ENCODE measurements around the gene ETF1. TPM values are rescaled to one million over a fixed set of nuclear protein-coding genes. Genes with fewer than 3 reads are reported as not detected.
A peak's percentile ranks its signal among the peaks of the same experiment; 100 is the strongest.

The ETF1 gene
- total RNA-seq, 2 donors from 2014 or later = 106 to 109 TPM

GRCh38 chr5:138568061-138568824 is 25.2 kb upstream of the ETF1 start:
- Mint-ChIP-seq H3K27ac (peak overlapping the region; percentile 63), H3K4me1 (peaks cover 2% of the 10 kb centered on the region), H3K9me3 (no peaks in the 10 kb centered on the region), H3K4me3 (no peak overlapping the region), H3K27me3 (ENCODE audit: insufficient read depth) (no peaks in the 10 kb centered on the region), H3K36me3 (ENCODE audit: low read depth) (peaks cover 92% of the 10 kb centered on the region)
- Histone ChIP-seq H3K27ac (ENCODE audit: low read depth, low read length) (no peak overlapping the region), H3K4me1 (ENCODE audit: control insufficient read depth, insufficient read depth, low read length) (no peaks in the 10 kb centered on the region), H3K9me3 (ENCODE audit: control insufficient read depth, low read length) (no peaks in the 10 kb centered on the region), H3K36me3 (ENCODE audit: control insufficient read depth, insufficient read depth, low read length) (peaks cover 96% of the 10 kb centered on the region), H3K27me3 (ENCODE audit: control insufficient read depth, insufficient read depth, low read length, poor library complexity, severe bottlenecking) (no peaks in the 10 kb centered on the region), H3K4me3 (ENCODE audit: low read length) (no peak overlapping the region), H3K9ac (ENCODE audit: extremely low read depth, low read length, poor library complexity, severe bottlenecking) (no peak overlapping the region)
- 93 to 95% methylated on average over 9 to 16 of the region's 16 CpGs for WGBS, 2 experiments (ENCODE audit: insufficient coverage in 1 of 2, insufficient read length in 1 of 2)
- peak; percentile 19 for TF ChIP-seq CTCF (conservative IDR thresholded peaks at IDR 0.05)
- DNase-seq = no peak

GRCh38 chr5:138566792-138567191 is 23.8 kb upstream of the ETF1 start:
- Histone ChIP-seq H3K27ac (ENCODE audit: low read depth, low read length) (no peak overlapping the region), H3K27me3 (ENCODE audit: control insufficient read depth, insufficient read depth, low read length, poor library complexity, severe bottlenecking) (no peaks in the 10 kb centered on the region), H3K4me3 (ENCODE audit: low read length) (no peak overlapping the region), H3K9me3 (ENCODE audit: control insufficient read depth, low read length) (no peaks in the 10 kb centered on the region), H3K4me1 (ENCODE audit: control insufficient read depth, insufficient read depth, low read length) (no peaks in the 10 kb centered on the region), H3K9ac (ENCODE audit: extremely low read depth, low read length, poor library complexity, severe bottlenecking) (no peak overlapping the region), H3K36me3 (ENCODE audit: control insufficient read depth, insufficient read depth, low read length) (peaks cover 90% of the 10 kb centered on the region)
- Mint-ChIP-seq H3K4me3 (no peak overlapping the region), H3K27me3 (ENCODE audit: insufficient read depth) (no peaks in the 10 kb centered on the region), H3K36me3 (ENCODE audit: low read depth) (peaks cover 84% of the 10 kb centered on the region), H3K9me3 (no peaks in the 10 kb centered on the region), H3K27ac (peak overlapping the region; percentile 15), H3K4me1 (peaks cover 2% of the 10 kb centered on the region)
- no peak for TF ChIP-seq CTCF (conservative IDR thresholded peaks at IDR 0.05)
- no peak for DNase-seq
- 70 to 77% methylated on average over 2 to 3 of the region's 3 CpGs for WGBS, 2 experiments (ENCODE audit: insufficient coverage in 1 of 2, insufficient read length in 1 of 2)

GRCh38 chr5:138565100-138565821 is 22.2 kb upstream of the ETF1 start:
- H3K9me3 Mint-ChIP-seq = no peaks in the 10 kb centered on the region
- Histone ChIP-seq H3K4me3 (ENCODE audit: low read length) (no peak overlapping the region), H3K27me3 (ENCODE audit: control insufficient read depth, insufficient read depth, low read length, poor library complexity, severe bottlenecking) (no peaks in the 10 kb centered on the region), H3K9ac (ENCODE audit: extremely low read depth, low read length, poor library complexity, severe bottlenecking) (no peak overlapping the region), H3K4me1 (ENCODE audit: control insufficient read depth, insufficient read depth, low read length) (no peaks in the 10 kb centered on the region), H3K36me3 (ENCODE audit: control insufficient read depth, insufficient read depth, low read length) (peaks cover 88% of the 10 kb centered on the region), H3K9me3 (ENCODE audit: control insufficient read depth, low read length) (no peaks in the 10 kb centered on the region), H3K27ac (ENCODE audit: low read depth, low read length) (no peak overlapping the region)
- no peaks in the 10 kb centered on the region for H3K27me3 Mint-ChIP-seq (ENCODE audit: insufficient read depth)
- 76 to 94% methylated on average over 3 to 7 of the region's 7 CpGs for WGBS, 2 experiments (ENCODE audit: insufficient coverage in 1 of 2, insufficient read length in 1 of 2)
- no peak overlapping the region for H3K27ac Mint-ChIP-seq
- peaks cover 81% of the 10 kb centered on the region for H3K36me3 Mint-ChIP-seq (ENCODE audit: low read depth)
- peaks cover 2% of the 10 kb centered on the region for H3K4me1 Mint-ChIP-seq
- no peak for DNase-seq
- no peak overlapping the region for H3K4me3 Mint-ChIP-seq
- TF ChIP-seq CTCF (conservative IDR thresholded peaks at IDR 0.05) = no peak

All from endodermal cell (in vitro differentiated cells).